Keratinocyte (primary cell): ENCODE results near the gene EPHA3. TPM values are rescaled to one million over a fixed set of nuclear protein-coding genes. Genes with fewer than 3 reads are reported as not detected.

ENCODE experiments used
- DNase-seq: peaks from one replicate; pipeline ENCODE4 v3.0.0-alpha.2; 2011; ENCODE audit warnings: low read depth, missing footprints, low spot score
- FAIRE-seq: peaks from 2 replicates; lab custom pipeline; 2011; peaks lifted over from hg19 to GRCh38; lab: Jason Lieb, UNC
- H2AFZ ChIP-seq: 2 replicates; pipeline ENCODE4 v1.6.0; 2012; ENCODE audit warnings: low read length, control low read depth, inconsistent platforms; ENCODE audit not compliant: control insufficient read depth
- H3K27ac ChIP-seq: 2 replicates; pipeline ENCODE4 v1.5.1; 2011; ENCODE audit warnings: low read length; ENCODE audit not compliant: control insufficient read depth, insufficient read depth
- H3K27me3 ChIP-seq: 3 replicates; pipeline ENCODE4 v1.6.0; 2011; ENCODE audit warnings: low read length; ENCODE audit not compliant: control insufficient read depth, insufficient read depth; ENCODE audit errors: extremely low read depth
- H3K36me3 ChIP-seq, 2 experiments: 2 replicates in 1 of 2; 3 replicates in 1 of 2; pipeline ENCODE4 v1.5.1; 2011; ENCODE audit warnings: low read length in 2 of 2, mild to moderate bottlenecking in 1 of 2; ENCODE audit not compliant: control insufficient read depth in 2 of 2, insufficient read depth in 2 of 2; ENCODE audit errors: extremely low read depth in 1 of 2
- H3K4me1 ChIP-seq: 3 replicates; pipeline ENCODE4 v1.5.1; 2011; ENCODE audit warnings: low read length; ENCODE audit not compliant: control insufficient read depth, insufficient read depth; ENCODE audit errors: extremely low read depth
- H3K4me2 ChIP-seq: 3 replicates; pipeline ENCODE4 v1.6.0; 2011; ENCODE audit warnings: low read depth, low read length; ENCODE audit not compliant: control insufficient read depth, insufficient read depth; ENCODE audit errors: extremely low read depth
- H3K4me3 ChIP-seq, 3 experiments: fragments of 200-600 bp in 1 of 3; sonication (generic) in 1 of 3; 2 replicates in 2 of 3; 3 replicates in 1 of 3; pipeline ENCODE4 v1.5.1; 2011 to 2016; ENCODE audit warnings: low read length in 3 of 3, mild to moderate bottlenecking in 3 of 3, control low read depth in 2 of 3, inconsistent platforms in 1 of 3, low read depth in 1 of 3, mixed read lengths in 1 of 3, mixed run types in 1 of 3, moderate library complexity in 1 of 3; ENCODE audit not compliant: control insufficient read depth in 2 of 3, insufficient read depth in 2 of 3; ENCODE audit errors: extremely low read depth in 1 of 3
- H3K79me2 ChIP-seq: 2 replicates; pipeline ENCODE4 v1.6.0; 2012; ENCODE audit warnings: low read length; ENCODE audit not compliant: control insufficient read depth, insufficient read depth
- H3K9ac ChIP-seq: 3 replicates; pipeline ENCODE4 v1.6.0; 2011; ENCODE audit warnings: low read length; ENCODE audit not compliant: control insufficient read depth, insufficient read depth; ENCODE audit errors: extremely low read depth
- H3K9me1 ChIP-seq: 3 replicates; pipeline ENCODE4 v1.6.0; 2011; ENCODE audit warnings: low read length; ENCODE audit not compliant: control insufficient read depth, insufficient read depth; ENCODE audit errors: extremely low read depth
- H3K9me3 ChIP-seq: 2 replicates; pipeline ENCODE4 v1.5.1; 2012; ENCODE audit warnings: low read depth, low read length; ENCODE audit not compliant: control insufficient read depth
- H4K20me1 ChIP-seq: 3 replicates; pipeline ENCODE4 v1.6.0; 2011; ENCODE audit warnings: low read length; ENCODE audit not compliant: control insufficient read depth, insufficient read depth; ENCODE audit errors: extremely low read depth
- CTCF ChIP-seq, 3 experiments: IDR thresholded peaks in 1 of 3; conservative IDR thresholded peaks in 1 of 3; optimal IDR thresholded peaks in 1 of 3; 2 replicates in 2 of 3; 3 replicates in 1 of 3; pipeline versions ENCODE3 to v1.5.1; 2011; ENCODE audit warnings: low read length in 3 of 3, mild to moderate bottlenecking in 3 of 3, moderate library complexity in 2 of 3, control low read depth in 1 of 3, inconsistent platforms in 1 of 3; ENCODE audit not compliant: insufficient read depth in 2 of 3; ENCODE audit errors: extremely low read depth in 1 of 3
- EZH2 ChIP-seq: IDR thresholded peaks from one replicate; pipeline ENCODE4 v1.6.1; 2012; ENCODE audit warnings: inconsistent platforms, mild to moderate bottlenecking, low read length, moderate library complexity
- dilution Hi-C: fragments of 300-500 bp; cut with MboI; formaldehyde crosslinking; loops from one replicate; pipeline ENCODE4 v1.7.0; 2020; ENCODE audit warnings: low sequenced_read_pairs; ENCODE audit not compliant: extremely low pct_ligation_motif_present
- polyA plus RNA-seq, 5 experiments: library from polyadenylated mRNA; depleted of rRNA in 3 of 5; stranded (reverse) in 3 of 5; stranded (forward) in 1 of 5; unstranded in 1 of 5; fragments of >200 nt; gene quantifications; 1 replicate in 1 of 5; 2 replicates in 3 of 5; 3 replicates in 1 of 5; pipeline versions ENCODE4 v1.2.1 to v1.2.3, GENCODE V29; 2011 to 2012; ENCODE audit warnings: missing spikeins in 2 of 5, low read depth in 1 of 5, low replicate concordance in 1 of 5

The EPHA3 gene
- polyA plus RNA-seq, 1 donor (not counting 4 experiments of a cell fraction or from before 2014, with no cell fraction given): 0.13 TPM

- H3K27ac ChIP-seq: no peak overlapping the region
- TF ChIP-seq EZH2 (no peak), CTCF (optimal IDR thresholded peaks at IDR 0.05 in 1 of 3, IDR thresholded peaks at IDR 0.05 in 1 of 3, conservative IDR thresholded peaks at IDR 0.05 in 1 of 3; ENCODE audit: extremely low read depth in 1 of 3, insufficient read depth in 2 of 3, low read length in 3 of 3) (no peak)
- H3K27me3 ChIP-seq: no peaks in the 10 kb centered on the region
- dilution Hi-C loops: no loop called here
- no peaks in the 10 kb centered on the region for H3K79me2 ChIP-seq
- no peaks in the 10 kb centered on the region for H3K36me3 ChIP-seq
- no peaks in the 10 kb centered on the region for H3K9me3 ChIP-seq
- no peak overlapping the region for H3K4me2 ChIP-seq
- DNase-seq (no peak), FAIRE-seq (no peak)
- H3K9me1 ChIP-seq: no peaks in the 10 kb centered on the region
- no peaks in the 10 kb centered on the region for H3K4me1 ChIP-seq
- H3K9ac ChIP-seq: no peak overlapping the region
- no peak overlapping the region for H3K4me3 ChIP-seq
- H2AFZ ChIP-seq: no peak overlapping the region
- no peaks in the 10 kb centered on the region for H4K20me1 ChIP-seq
Observed at GRCh38 chr3:89232155-89232554, 124.7 kb downstream of the EPHA3 start.

- Histone ChIP-seq H3K27ac (no peak overlapping the region), H3K36me3 (no peaks in the 10 kb centered on the region), H2AFZ (no peak overlapping the region), H3K79me2 (no peaks in the 10 kb centered on the region), H4K20me1 (no peaks in the 10 kb centered on the region), H3K4me2 (no peak overlapping the region), H3K9ac (no peak overlapping the region), H3K9me3 (no peaks in the 10 kb centered on the region), H3K4me3 (no peak overlapping the region), H3K27me3 (no peaks in the 10 kb centered on the region), H3K4me1 (no peaks in the 10 kb centered on the region), H3K9me1 (no peaks in the 10 kb centered on the region)
- FAIRE-seq (no peak), DNase-seq (no peak)
- dilution Hi-C loops: no loop called here
- TF ChIP-seq EZH2 (no peak), CTCF (optimal IDR thresholded peaks at IDR 0.05 in 1 of 3, IDR thresholded peaks at IDR 0.05 in 1 of 3, conservative IDR thresholded peaks at IDR 0.05 in 1 of 3; ENCODE audit: extremely low read depth in 1 of 3, insufficient read depth in 2 of 3, low read length in 3 of 3) (no peak)
Observed at GRCh38 chr3:89234620-89235019, 127.2 kb downstream of the EPHA3 start.
